D721Med (cell line): ENCODE results near the gene DCDC2C.

Experiments
- DNase-seq: peaks from one replicate; pipeline ENCODE4 v3.0.0; 2011; ENCODE audit warnings: low spot score; ENCODE audit not compliant: insufficient read length
- FAIRE-seq: peaks from 2 replicates; lab custom pipeline; 2011; peaks lifted over from hg19 to GRCh38; lab: Jason Lieb, UNC
- CTCF ChIP-seq: IDR thresholded peaks from 2 replicates; pipeline ENCODE4 v1.5.1; 2012; ENCODE audit warnings: mild to moderate bottlenecking, control low read depth; ENCODE audit not compliant: insufficient read depth; ENCODE audit errors: missing control alignments

DCDC2C gene

GRCh38 chr2:3696545-3696944, 6.8 kb upstream of the DCDC2C start:
- FAIRE-seq (no peak), DNase-seq (no peak)
- TF ChIP-seq CTCF: no peak

GRCh38 chr2:3701071-3701470, 2.3 kb upstream of the DCDC2C start:
- TF ChIP-seq CTCF: no peak
- FAIRE-seq (no peak), DNase-seq (no peak)

GRCh38 chr2:3703757-3704355, 481 bp downstream of the DCDC2C start:
- DNase-seq (no peak), FAIRE-seq (no peak)
- no peak for TF ChIP-seq CTCF

- FAIRE-seq: no peak
- no peak for TF ChIP-seq CTCF
- no peak for DNase-seq
These were observed 1.3 kb downstream of the DCDC2C start for GRCh38 chr2:3704692-3705091.

- no peak for TF ChIP-seq CTCF
- FAIRE-seq (no peak), DNase-seq (no peak)
These were observed 2.4 kb downstream of the DCDC2C start for GRCh38 chr2:3705782-3706181.

- FAIRE-seq (no peak), DNase-seq (no peak)
- no peak for TF ChIP-seq CTCF
These were observed 3.5 kb downstream of the DCDC2C start for GRCh38 chr2:3706892-3707291.

GRCh38 chr2:3708576-3708975, 5.2 kb downstream of the DCDC2C start:
- DNase-seq (no peak), FAIRE-seq (no peak)
- no peak for TF ChIP-seq CTCF
